Neural cell (in vitro differentiated cells): Measurements from ENCODE around the gene CHRNA9. TPM values are rescaled to one million over a fixed set of nuclear protein-coding genes. Genes with fewer than 3 reads are reported as not detected.

ENCODE experiments used
- H2AFZ ChIP-seq: fragments of 200-600, 300-800 bp; sonication (generic), shearing (Covaris generic); 2 replicates; pipeline ENCODE4 v1.6.0; 2014; ENCODE audit warnings: low read depth, mild to moderate bottlenecking, antibody characterized with exemption, low read length, moderate library complexity
- H3F3A ChIP-seq: fragments of 200-600 bp; shearing (Covaris generic); 2 replicates; pipeline ENCODE4 v1.6.1; 2016; ENCODE audit warnings: mild to moderate bottlenecking, moderate library complexity, mixed read lengths, antibody characterized with exemption, low read length; ENCODE audit not compliant: insufficient read depth, poor library complexity, severe bottlenecking
- H3K27ac ChIP-seq: fragments of 200-600, 300-800 bp; sonication (generic), shearing (Covaris generic); 2 replicates; pipeline ENCODE4 v1.5.1; 2014; ENCODE audit warnings: mild to moderate bottlenecking, low read length, moderate library complexity
- H3K27me3 ChIP-seq: fragments of 300-800, 200-600 bp; sonication (generic), shearing (Covaris generic); 2 replicates; pipeline ENCODE4 v1.6.0; 2014; ENCODE audit warnings: mild to moderate bottlenecking, low read depth, low read length, moderate library complexity; ENCODE audit not compliant: insufficient read depth
- H3K36me3 ChIP-seq: fragments of 300-800, 200-600 bp; sonication (generic), shearing (Covaris generic); 2 replicates; pipeline ENCODE4 v1.5.1; 2014; ENCODE audit warnings: mild to moderate bottlenecking, antibody characterized with exemption, low read length, moderate library complexity; ENCODE audit not compliant: insufficient read depth
- H3K4me2 ChIP-seq: fragments of 300-800, 200-600 bp; sonication (generic), shearing (Covaris generic); 2 replicates; pipeline ENCODE4 v1.6.0; 2014; ENCODE audit warnings: mild to moderate bottlenecking, low read length
- H3K4me3 ChIP-seq: fragments of 300-800, 200-600 bp; sonication (generic), shearing (Covaris generic); 2 replicates; pipeline ENCODE4 v1.5.1; 2014; ENCODE audit warnings: mild to moderate bottlenecking, low read length, moderate library complexity
- H3K79me2 ChIP-seq: fragments of 200-600 bp; shearing (Covaris generic); replicated peaks from 2 replicates; pipeline ENCODE4 v1.6.0; 2014; ENCODE audit warnings: mild to moderate bottlenecking, low read length, moderate library complexity; ENCODE audit not compliant: insufficient read depth
- H3K9ac ChIP-seq: fragments of 300-800, 200-600 bp; sonication (generic), shearing (Covaris generic); 2 replicates; pipeline ENCODE4 v1.6.1; 2016; ENCODE audit warnings: mild to moderate bottlenecking, low read length, mixed read lengths
- H3K9me2 ChIP-seq: fragments of 200-600 bp; shearing (Covaris generic); 2 replicates; pipeline ENCODE4 v1.6.1; 2016; ENCODE audit warnings: mild to moderate bottlenecking, low read length, mixed read lengths; ENCODE audit not compliant: insufficient read depth
- H3K9me3 ChIP-seq: fragments of 200-600, 300-800 bp; sonication (generic), shearing (Covaris generic); 2 replicates; pipeline ENCODE4 v1.6.1; 2016; ENCODE audit warnings: mild to moderate bottlenecking, mixed run types, low read length, moderate library complexity, mixed read lengths
- H4K20me1 ChIP-seq: fragments of 200-600 bp; shearing (Covaris generic); 2 replicates; pipeline ENCODE4 v1.6.1; 2016; ENCODE audit warnings: mild to moderate bottlenecking, mixed run types; ENCODE audit not compliant: insufficient read depth
- EP300 ChIP-seq: fragments of 450-650 bp; conservative IDR thresholded peaks from 2 replicates; pipeline ENCODE4 v1.6.1; 2014; ENCODE audit warnings: antibody characterized with exemption, mild to moderate bottlenecking, moderate library complexity; ENCODE audit not compliant: poor library complexity, severe bottlenecking
- EZH2 ChIP-seq: fragments of 200-600, 300-800 bp; shearing (Covaris generic), sonication (generic); IDR thresholded peaks from 2 replicates; pipeline ENCODE4 v1.6.1; 2014; ENCODE audit warnings: antibody characterized with exemption, low read length, borderline replicate concordance, mild to moderate bottlenecking; ENCODE audit not compliant: insufficient read depth, poor library complexity, severe bottlenecking
- MXI1 ChIP-seq: fragments of 450-650 bp; conservative IDR thresholded peaks from 2 replicates; pipeline ENCODE4 v1.6.1; 2014; ENCODE audit warnings: antibody characterized with exemption, mild to moderate bottlenecking; ENCODE audit not compliant: poor library complexity, severe bottlenecking
- POLR2AphosphoS5 ChIP-seq: IDR thresholded peaks from 2 replicates; pipeline ENCODE4 v1.6.1; 2012
- RAD21 ChIP-seq: fragments of 450-650 bp; conservative IDR thresholded peaks from 2 replicates; pipeline ENCODE4 v1.6.1; 2014; ENCODE audit warnings: antibody characterized with exemption, mild to moderate bottlenecking, moderate library complexity
- SMC3 ChIP-seq: fragments of 450-650 bp; conservative IDR thresholded peaks from 2 replicates; pipeline ENCODE4 v1.6.1; 2014; ENCODE audit warnings: antibody characterized with exemption, mild to moderate bottlenecking, moderate library complexity; ENCODE audit not compliant: poor library complexity
- TAF1 ChIP-seq: IDR thresholded peaks from 2 replicates; pipeline ENCODE4 v1.6.1; 2012; ENCODE audit warnings: low read depth
- polyA plus RNA-seq: library from polyadenylated mRNA; depleted of rRNA; stranded (reverse); fragments of >200 nt; gene quantifications from 2 replicates; pipeline ENCODE4 v1.2.3, GENCODE V29; 2014
- TF ChIP-seq, protein P1 (sequence below): fragments of 450-650 bp; IDR thresholded peaks from 2 replicates; pipeline ENCODE4 v1.5.1; 2014; ENCODE audit warnings: antibody characterized with exemption, mild to moderate bottlenecking, moderate library complexity; ENCODE audit not compliant: poor library complexity, severe bottlenecking
- TF ChIP-seq, protein P2 (sequence below): IDR thresholded peaks from 2 replicates; pipeline ENCODE4 v1.6.1; 2012; ENCODE audit warnings: borderline replicate concordance

Gene CHRNA9
- polyA plus RNA-seq, 1 donor from 2014 or later = 0.10 TPM

DNA sequence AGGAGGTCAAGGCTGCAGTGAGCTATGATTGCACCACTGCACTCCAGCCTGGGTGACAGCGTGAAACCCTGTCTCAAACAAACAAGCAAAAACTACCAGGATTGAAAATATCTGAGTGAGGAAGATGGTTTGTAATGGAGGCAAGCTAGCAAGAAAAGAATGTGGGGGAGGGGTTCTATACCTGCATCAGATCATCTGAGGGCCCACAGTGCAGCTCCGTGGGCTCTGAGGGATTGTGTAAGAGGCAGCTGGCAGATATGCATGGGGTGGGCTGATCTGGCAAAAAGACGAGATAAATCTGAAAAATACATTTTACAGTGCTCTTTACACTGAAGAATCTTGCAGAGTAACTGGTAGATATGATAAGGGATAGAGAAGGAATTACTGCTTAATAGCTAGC, 28.9 kb upstream of the CHRNA9 start:
- H3K27ac ChIP-seq = no peak overlapping the region
- no peak overlapping the region for H3K4me2 ChIP-seq
- no peak overlapping the region for H3K4me3 ChIP-seq
- no peaks in the 10 kb centered on the region for H3K27me3 ChIP-seq
- no peaks in the 10 kb centered on the region for H4K20me1 ChIP-seq
- H3K36me3 ChIP-seq = no peaks in the 10 kb centered on the region
- no peak overlapping the region for H3K9ac ChIP-seq
- no peaks in the 10 kb centered on the region for H3F3A ChIP-seq
- TF ChIP-seq MXI1 = no peak
- TF ChIP-seq EP300 = no peak
- no peak for TF ChIP-seq SMC3
- TF ChIP-seq, protein P1, sequence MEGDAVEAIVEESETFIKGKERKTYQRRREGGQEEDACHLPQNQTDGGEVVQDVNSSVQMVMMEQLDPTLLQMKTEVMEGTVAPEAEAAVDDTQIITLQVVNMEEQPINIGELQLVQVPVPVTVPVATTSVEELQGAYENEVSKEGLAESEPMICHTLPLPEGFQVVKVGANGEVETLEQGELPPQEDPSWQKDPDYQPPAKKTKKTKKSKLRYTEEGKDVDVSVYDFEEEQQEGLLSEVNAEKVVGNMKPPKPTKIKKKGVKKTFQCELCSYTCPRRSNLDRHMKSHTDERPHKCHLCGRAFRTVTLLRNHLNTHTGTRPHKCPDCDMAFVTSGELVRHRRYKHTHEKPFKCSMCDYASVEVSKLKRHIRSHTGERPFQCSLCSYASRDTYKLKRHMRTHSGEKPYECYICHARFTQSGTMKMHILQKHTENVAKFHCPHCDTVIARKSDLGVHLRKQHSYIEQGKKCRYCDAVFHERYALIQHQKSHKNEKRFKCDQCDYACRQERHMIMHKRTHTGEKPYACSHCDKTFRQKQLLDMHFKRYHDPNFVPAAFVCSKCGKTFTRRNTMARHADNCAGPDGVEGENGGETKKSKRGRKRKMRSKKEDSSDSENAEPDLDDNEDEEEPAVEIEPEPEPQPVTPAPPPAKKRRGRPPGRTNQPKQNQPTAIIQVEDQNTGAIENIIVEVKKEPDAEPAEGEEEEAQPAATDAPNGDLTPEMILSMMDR = no peak
- TF ChIP-seq EZH2 = no peak
- no peak for TF ChIP-seq TAF1
- TF ChIP-seq, protein P2, sequence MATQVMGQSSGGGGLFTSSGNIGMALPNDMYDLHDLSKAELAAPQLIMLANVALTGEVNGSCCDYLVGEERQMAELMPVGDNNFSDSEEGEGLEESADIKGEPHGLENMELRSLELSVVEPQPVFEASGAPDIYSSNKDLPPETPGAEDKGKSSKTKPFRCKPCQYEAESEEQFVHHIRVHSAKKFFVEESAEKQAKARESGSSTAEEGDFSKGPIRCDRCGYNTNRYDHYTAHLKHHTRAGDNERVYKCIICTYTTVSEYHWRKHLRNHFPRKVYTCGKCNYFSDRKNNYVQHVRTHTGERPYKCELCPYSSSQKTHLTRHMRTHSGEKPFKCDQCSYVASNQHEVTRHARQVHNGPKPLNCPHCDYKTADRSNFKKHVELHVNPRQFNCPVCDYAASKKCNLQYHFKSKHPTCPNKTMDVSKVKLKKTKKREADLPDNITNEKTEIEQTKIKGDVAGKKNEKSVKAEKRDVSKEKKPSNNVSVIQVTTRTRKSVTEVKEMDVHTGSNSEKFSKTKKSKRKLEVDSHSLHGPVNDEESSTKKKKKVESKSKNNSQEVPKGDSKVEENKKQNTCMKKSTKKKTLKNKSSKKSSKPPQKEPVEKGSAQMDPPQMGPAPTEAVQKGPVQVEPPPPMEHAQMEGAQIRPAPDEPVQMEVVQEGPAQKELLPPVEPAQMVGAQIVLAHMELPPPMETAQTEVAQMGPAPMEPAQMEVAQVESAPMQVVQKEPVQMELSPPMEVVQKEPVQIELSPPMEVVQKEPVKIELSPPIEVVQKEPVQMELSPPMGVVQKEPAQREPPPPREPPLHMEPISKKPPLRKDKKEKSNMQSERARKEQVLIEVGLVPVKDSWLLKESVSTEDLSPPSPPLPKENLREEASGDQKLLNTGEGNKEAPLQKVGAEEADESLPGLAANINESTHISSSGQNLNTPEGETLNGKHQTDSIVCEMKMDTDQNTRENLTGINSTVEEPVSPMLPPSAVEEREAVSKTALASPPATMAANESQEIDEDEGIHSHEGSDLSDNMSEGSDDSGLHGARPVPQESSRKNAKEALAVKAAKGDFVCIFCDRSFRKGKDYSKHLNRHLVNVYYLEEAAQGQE = no peak
- TF ChIP-seq POLR2AphosphoS5 = no peak
- no peak for TF ChIP-seq RAD21
- H3K9me2 ChIP-seq = no peaks in the 10 kb centered on the region
- H3K9me3 ChIP-seq = no peaks in the 10 kb centered on the region
- no peaks in the 10 kb centered on the region for H3K79me2 ChIP-seq
- H2AFZ ChIP-seq = no peak overlapping the region

DNA sequence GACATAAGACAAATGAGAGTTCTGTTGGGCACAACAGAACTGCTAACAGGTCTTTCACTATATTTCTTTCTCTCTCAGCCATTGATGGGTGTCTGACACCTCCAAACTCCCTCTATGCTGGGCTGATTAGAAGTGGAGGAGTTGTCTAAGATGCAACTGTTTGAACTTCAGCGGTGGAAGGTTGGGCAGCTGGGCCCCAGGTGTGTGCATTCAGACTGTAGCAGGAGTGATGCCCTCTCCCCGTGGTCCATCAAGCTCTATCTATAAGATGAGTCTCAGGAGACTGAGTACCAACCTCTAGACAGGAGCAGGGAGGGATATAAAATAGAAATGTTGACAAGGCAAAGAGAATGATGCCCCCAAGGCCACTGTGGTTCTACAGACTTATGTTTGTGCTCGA, 28.2 kb upstream of the CHRNA9 start:
- Histone ChIP-seq H3K79me2 (no peaks in the 10 kb centered on the region), H3K9me2 (no peaks in the 10 kb centered on the region), H3F3A (no peaks in the 10 kb centered on the region), H3K4me3 (no peak overlapping the region), H3K9me3 (no peaks in the 10 kb centered on the region), H2AFZ (no peak overlapping the region), H3K9ac (no peak overlapping the region), H3K4me2 (no peak overlapping the region), H3K27me3 (no peaks in the 10 kb centered on the region), H4K20me1 (no peaks in the 10 kb centered on the region), H3K36me3 (no peaks in the 10 kb centered on the region), H3K27ac (no peak overlapping the region)
- no peak for TF ChIP-seq MXI1
- no peak for TF ChIP-seq RAD21
- no peak for TF ChIP-seq TAF1
- TF ChIP-seq EP300 = no peak
- TF ChIP-seq POLR2AphosphoS5 = no peak
- TF ChIP-seq, protein P1 = no peak
- no peak for TF ChIP-seq EZH2
- TF ChIP-seq, protein P2 = no peak
- TF ChIP-seq SMC3 = no peak
